ENCODE results near the gene TSC22D2. TPM values are rescaled to one million over a fixed set of nuclear protein-coding genes. Genes with fewer than 3 reads are reported as not detected.

The TSC22D2 gene
- total RNA-seq, 1 experiment from 2014 or later, result 20.0 TPM

GRCh38 chr3:150436161-150436560 is 28.1 kb downstream of the TSC22D2 start (continued):
- TF ChIP-seq, protein P1, sequence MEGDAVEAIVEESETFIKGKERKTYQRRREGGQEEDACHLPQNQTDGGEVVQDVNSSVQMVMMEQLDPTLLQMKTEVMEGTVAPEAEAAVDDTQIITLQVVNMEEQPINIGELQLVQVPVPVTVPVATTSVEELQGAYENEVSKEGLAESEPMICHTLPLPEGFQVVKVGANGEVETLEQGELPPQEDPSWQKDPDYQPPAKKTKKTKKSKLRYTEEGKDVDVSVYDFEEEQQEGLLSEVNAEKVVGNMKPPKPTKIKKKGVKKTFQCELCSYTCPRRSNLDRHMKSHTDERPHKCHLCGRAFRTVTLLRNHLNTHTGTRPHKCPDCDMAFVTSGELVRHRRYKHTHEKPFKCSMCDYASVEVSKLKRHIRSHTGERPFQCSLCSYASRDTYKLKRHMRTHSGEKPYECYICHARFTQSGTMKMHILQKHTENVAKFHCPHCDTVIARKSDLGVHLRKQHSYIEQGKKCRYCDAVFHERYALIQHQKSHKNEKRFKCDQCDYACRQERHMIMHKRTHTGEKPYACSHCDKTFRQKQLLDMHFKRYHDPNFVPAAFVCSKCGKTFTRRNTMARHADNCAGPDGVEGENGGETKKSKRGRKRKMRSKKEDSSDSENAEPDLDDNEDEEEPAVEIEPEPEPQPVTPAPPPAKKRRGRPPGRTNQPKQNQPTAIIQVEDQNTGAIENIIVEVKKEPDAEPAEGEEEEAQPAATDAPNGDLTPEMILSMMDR (IDR thresholded peaks at IDR 0.05 in 2 of 3, conservative IDR thresholded peaks at IDR 0.05 in 1 of 3; ENCODE audit: borderline replicate concordance in 1 of 3, insufficient read depth in 1 of 3, low read depth in 2 of 3, low read length in 2 of 3), result no peak
- TF ChIP-seq SRF (IDR thresholded peaks at IDR 0.05; ENCODE audit: low read depth), result no peak

GRCh38 chr3:150439657-150440056 is 31.6 kb downstream of the TSC22D2 start:
- H2AFZ ChIP-seq (ENCODE audit: low read depth, low read length, poor library complexity, severe bottlenecking), result no peak overlapping the region
- no peak for ATAC-seq
- peaks cover 96% of the 10 kb centered on the region for H3K79me2 ChIP-seq (ENCODE audit: insufficient read depth, low read length)

More at GRCh38 chr3:150439657-150440056, 31.6 kb downstream of the TSC22D2 start:
- no peak for DNase-seq (ENCODE audit: low read depth, low spot score)
- no peak overlapping the region for H3K4me3 ChIP-seq (replicated peaks in 1 of 2; ENCODE audit: low read depth in 1 of 2, low read length in 2 of 2)
- H3K9me3 ChIP-seq (ENCODE audit: control insufficient read depth in 1 of 2, insufficient read depth in 1 of 2, low read depth in 1 of 2, low read length in 2 of 2), result no peaks in the 10 kb centered on the region
- H3K4me2 ChIP-seq (ENCODE audit: low read length), result no peak overlapping the region
- H3K9me2 ChIP-seq (ENCODE audit: insufficient read depth), result no peaks in the 10 kb centered on the region
- POLR2A ChIA-PET, result no interaction called here
- no peaks in the 10 kb centered on the region for H3K27me3 ChIP-seq (ENCODE audit: insufficient read depth, low read length)
- 0 out of 4 replicates have a peak, but pooled peaks cover 0 to 3% of the 10 kb centered on the region in 2 experiments for H3K4me1 ChIP-seq (ENCODE audit: control insufficient read depth in 1 of 2, insufficient read depth in 2 of 2, low read length in 2 of 2)
- no peak overlapping the region for H3K27ac ChIP-seq (ENCODE audit: low read depth, low read length)
- RAD21 ChIA-PET (ENCODE audit: low non-redundant PET in 1 of 2, low total read pairs in 2 of 2, uncharacterized antibody in 2 of 2, unreplicated experiment in 2 of 2), result no interaction called here
- peaks cover 26% of the 10 kb centered on the region; the same call in 1 of the 2 replicates for H4K20me1 ChIP-seq (ENCODE audit: insufficient read depth)
- H3K9ac ChIP-seq (ENCODE audit: low read length), result no peak overlapping the region
- no peak for TF ChIP-seq YY1 (IDR thresholded peaks at IDR 0.05; ENCODE audit: extremely low read depth, insufficient replicate concordance, low read depth, low read length)
- no peak for TF ChIP-seq ZNF274 (IDR thresholded peaks at IDR 0.05; ENCODE audit: low read depth, low read length)
- TF ChIP-seq JUND (IDR thresholded peaks at IDR 0.05), result no peak
- TF ChIP-seq ZBTB33 (IDR thresholded peaks at IDR 0.05; ENCODE audit: extremely low read depth, insufficient replicate concordance, low read length), result no peak
- no peak for TF ChIP-seq ELF1 (IDR thresholded peaks at IDR 0.05; ENCODE audit: borderline replicate concordance, low read depth)
- TF ChIP-seq EZH2phosphoT487 (IDR thresholded peaks at IDR 0.05; ENCODE audit: borderline replicate concordance), result no peak
- no peak for TF ChIP-seq CEBPB (IDR thresholded peaks at IDR 0.05; ENCODE audit: low read depth)
- no peak for TF ChIP-seq SIN3A (IDR thresholded peaks at IDR 0.05; ENCODE audit: low read depth)
- TF ChIP-seq, protein P2, sequence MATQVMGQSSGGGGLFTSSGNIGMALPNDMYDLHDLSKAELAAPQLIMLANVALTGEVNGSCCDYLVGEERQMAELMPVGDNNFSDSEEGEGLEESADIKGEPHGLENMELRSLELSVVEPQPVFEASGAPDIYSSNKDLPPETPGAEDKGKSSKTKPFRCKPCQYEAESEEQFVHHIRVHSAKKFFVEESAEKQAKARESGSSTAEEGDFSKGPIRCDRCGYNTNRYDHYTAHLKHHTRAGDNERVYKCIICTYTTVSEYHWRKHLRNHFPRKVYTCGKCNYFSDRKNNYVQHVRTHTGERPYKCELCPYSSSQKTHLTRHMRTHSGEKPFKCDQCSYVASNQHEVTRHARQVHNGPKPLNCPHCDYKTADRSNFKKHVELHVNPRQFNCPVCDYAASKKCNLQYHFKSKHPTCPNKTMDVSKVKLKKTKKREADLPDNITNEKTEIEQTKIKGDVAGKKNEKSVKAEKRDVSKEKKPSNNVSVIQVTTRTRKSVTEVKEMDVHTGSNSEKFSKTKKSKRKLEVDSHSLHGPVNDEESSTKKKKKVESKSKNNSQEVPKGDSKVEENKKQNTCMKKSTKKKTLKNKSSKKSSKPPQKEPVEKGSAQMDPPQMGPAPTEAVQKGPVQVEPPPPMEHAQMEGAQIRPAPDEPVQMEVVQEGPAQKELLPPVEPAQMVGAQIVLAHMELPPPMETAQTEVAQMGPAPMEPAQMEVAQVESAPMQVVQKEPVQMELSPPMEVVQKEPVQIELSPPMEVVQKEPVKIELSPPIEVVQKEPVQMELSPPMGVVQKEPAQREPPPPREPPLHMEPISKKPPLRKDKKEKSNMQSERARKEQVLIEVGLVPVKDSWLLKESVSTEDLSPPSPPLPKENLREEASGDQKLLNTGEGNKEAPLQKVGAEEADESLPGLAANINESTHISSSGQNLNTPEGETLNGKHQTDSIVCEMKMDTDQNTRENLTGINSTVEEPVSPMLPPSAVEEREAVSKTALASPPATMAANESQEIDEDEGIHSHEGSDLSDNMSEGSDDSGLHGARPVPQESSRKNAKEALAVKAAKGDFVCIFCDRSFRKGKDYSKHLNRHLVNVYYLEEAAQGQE (IDR thresholded peaks at IDR 0.05; ENCODE audit: low read depth), result no peak
- TF ChIP-seq POLR2A (IDR thresholded peaks at IDR 0.05; ENCODE audit: borderline replicate concordance, extremely low read depth, insufficient read depth, insufficient read length), result no peak
- TF ChIP-seq, protein P1 (IDR thresholded peaks at IDR 0.05 in 2 of 3, conservative IDR thresholded peaks at IDR 0.05 in 1 of 3; ENCODE audit: borderline replicate concordance in 1 of 3, insufficient read depth in 1 of 3, low read depth in 2 of 3, low read length in 2 of 3), result no peak
- intact Hi-C loops (cut with micrococcal nuclease), result no loop called here
- CTCF ChIA-PET, result no interaction called here
- no TSS peak for BruUV-seq (replicated peaks)
- H3K36me3 ChIP-seq (ENCODE audit: control insufficient read depth in 1 of 2, insufficient read depth in 2 of 2, low read length in 2 of 2), result 0 out of 4 replicates have a peak, but pooled peaks cover 0 to 4% of the 10 kb centered on the region in 2 experiments

Data from HCT116 (cell line).